ENCODE results near the gene PXMP4.
"Not testable (repeated sequence)": the region's sequence is repeated elsewhere in the genome, so short reads cannot be mapped to it uniquely, and the experiment has no call there.

PXMP4 gene

GRCh38 chr20:33719989-33720709 lies at the start of gene PXMP4:
TSS of gene PXMP4 (minus strand) at chr20:33720310. CDS start at chr20:33720207, 103 bp downstream.
- peak; percentile 67 for DNase-seq

GRCh38 chr20:33769043-33769442 lies 48.9 kb upstream of the PXMP4 start:
- no peak for DNase-seq

- DNase-seq: no peak
Measured at GRCh38 chr20:33767777-33768138, 47.6 kb upstream of the PXMP4 start.

GRCh38 chr20:33766686-33767085 lies 46.6 kb upstream of the PXMP4 start:
- DNase-seq: no peak

GRCh38 chr20:33765592-33765991 lies 45.5 kb upstream of the PXMP4 start:
- no peak for DNase-seq

GRCh38 chr20:33765099-33765498 lies 45.0 kb upstream of the PXMP4 start:
- no peak for DNase-seq

GRCh38 chr20:33761698-33762250 lies 41.7 kb upstream of the PXMP4 start:
- no peak for DNase-seq

- no peak for DNase-seq
Measured at GRCh38 chr20:33757458-33757857, 37.3 kb upstream of the PXMP4 start.

GRCh38 chr20:33757046-33757445 lies 36.9 kb upstream of the PXMP4 start:
- no peak for DNase-seq

- DNase-seq: not testable (repeated sequence)
Measured at GRCh38 chr20:33755936-33756490, 35.9 kb upstream of the PXMP4 start.

- DNase-seq: no peak
Measured at GRCh38 chr20:33753763-33754162, 33.7 kb upstream of the PXMP4 start.

GRCh38 chr20:33753143-33753542 lies 33.0 kb upstream of the PXMP4 start:
- DNase-seq: no peak

- no peak for DNase-seq
Measured at GRCh38 chr20:33751775-33752174, 31.7 kb upstream of the PXMP4 start.

- no peak for DNase-seq
Measured at GRCh38 chr20:33746325-33746998, 26.4 kb upstream of the PXMP4 start.

- DNase-seq: no peak
Measured at GRCh38 chr20:33744773-33745385, 24.8 kb upstream of the PXMP4 start.

GRCh38 chr20:33744181-33744580 lies 24.1 kb upstream of the PXMP4 start:
- DNase-seq: no peak

- DNase-seq: no peak
Measured at GRCh38 chr20:33740189-33740588, 20.1 kb upstream of the PXMP4 start.

- DNase-seq: no peak
Measured at GRCh38 chr20:33739493-33739892, 19.4 kb upstream of the PXMP4 start.

- DNase-seq: no peak
Measured at GRCh38 chr20:33736962-33737361, 16.9 kb upstream of the PXMP4 start.

- no peak for DNase-seq
Measured at GRCh38 chr20:33733654-33734576, 13.8 kb upstream of the PXMP4 start.

- peak; percentile 77 for DNase-seq
Measured at GRCh38 chr20:33732166-33732970, 12.3 kb upstream of the PXMP4 start.
